CD4-positive, alpha-beta T cell treated with Interferon alpha-2 for 1 hour (primary cell): ENCODE measurements around the gene LUZP4.
"Not testable (repeated sequence)": the region's sequence is repeated elsewhere in the genome, so short reads cannot be mapped to it uniquely, and the experiment has no call there.

Experiments used
- DNase-seq, 2 donors: peaks; one replicate each; pipeline ENCODE4 v3.0.0-alpha.2; 2020 to 2022

The LUZP4 gene

DNA sequence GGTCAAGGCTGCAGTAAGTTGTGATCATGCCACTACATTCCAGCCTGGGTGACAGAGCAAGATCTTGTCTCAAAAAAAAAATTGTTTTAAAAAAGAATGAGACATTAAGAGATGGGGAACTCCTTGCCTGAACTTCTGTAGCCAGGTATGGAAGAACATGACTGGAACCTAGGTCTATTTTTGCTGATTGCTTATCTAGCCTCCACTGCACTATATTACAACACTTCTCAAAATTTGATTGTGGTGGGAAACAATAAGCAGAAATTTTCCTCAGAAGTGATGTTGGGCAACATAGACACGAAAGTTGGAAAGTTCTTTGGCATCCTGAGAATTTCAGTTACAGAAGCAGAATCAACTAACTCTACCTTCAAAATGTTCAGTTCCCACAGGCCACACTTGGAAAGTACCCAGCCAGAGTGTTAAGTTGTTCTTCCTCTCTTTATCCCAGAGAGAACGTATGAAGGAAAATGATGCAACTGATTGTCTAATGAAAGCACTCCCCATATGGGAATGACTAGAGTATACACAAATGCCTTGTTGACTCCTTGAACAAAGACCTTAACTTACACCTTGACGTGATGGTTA lies 50.0 kb downstream of the LUZP4 start:
- DNase-seq, result no peak

DNA sequence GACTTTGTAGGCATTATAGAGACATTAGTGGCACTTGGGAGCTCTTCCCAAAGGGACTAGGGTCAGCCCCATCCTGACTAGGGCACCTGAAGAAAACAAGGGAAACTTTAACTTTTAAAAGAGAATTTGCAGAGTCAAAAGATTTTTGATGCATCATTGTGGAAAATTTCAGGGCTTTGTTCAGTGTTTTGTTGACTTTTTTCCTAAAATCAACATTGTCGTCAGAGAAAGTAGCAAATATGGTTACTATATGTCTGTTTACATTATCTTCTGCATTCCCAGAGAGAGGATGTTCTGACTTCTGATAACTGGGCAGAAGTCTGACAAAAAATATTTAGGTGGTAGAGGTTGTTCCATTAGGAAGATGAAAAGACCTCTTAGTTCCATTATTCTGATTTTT lies 51.9 kb downstream of the LUZP4 start:
- no peak for DNase-seq

DNA sequence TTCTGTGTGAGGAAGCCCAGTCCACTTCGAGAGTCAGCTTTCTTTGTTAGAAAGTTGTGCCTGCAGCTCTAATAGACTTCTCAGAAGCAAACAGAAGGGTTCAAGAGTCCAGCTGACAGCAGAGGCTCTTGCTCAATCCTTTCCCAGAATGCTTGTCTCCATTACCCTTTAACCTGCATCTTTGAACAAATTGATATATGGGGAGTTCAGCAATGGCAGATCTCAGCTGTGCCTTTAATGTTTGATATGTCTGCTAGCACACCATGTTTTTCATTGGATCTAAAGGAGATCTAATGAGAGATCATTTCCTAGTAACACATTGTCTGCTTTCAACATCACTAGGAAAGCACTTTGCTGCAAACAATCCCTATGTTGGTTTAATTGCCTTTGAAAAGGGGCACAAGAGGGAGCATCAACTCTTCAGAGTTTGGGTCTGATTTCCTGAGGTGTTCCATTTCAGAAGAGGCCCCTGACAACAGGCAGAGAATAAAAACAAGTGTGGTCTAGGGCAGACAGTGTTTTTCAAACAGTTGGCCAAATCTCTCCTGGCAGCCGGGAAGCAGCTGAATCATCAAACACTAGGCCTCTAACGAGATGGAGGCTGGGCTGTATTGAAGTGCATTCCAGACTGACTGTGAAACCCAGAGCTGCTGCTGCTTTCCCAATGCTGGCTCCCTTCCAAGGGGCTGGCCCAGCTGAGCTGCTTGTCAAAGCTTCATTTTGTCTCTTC lies 55.5 kb downstream of the LUZP4 start:
- no peak for DNase-seq

DNA sequence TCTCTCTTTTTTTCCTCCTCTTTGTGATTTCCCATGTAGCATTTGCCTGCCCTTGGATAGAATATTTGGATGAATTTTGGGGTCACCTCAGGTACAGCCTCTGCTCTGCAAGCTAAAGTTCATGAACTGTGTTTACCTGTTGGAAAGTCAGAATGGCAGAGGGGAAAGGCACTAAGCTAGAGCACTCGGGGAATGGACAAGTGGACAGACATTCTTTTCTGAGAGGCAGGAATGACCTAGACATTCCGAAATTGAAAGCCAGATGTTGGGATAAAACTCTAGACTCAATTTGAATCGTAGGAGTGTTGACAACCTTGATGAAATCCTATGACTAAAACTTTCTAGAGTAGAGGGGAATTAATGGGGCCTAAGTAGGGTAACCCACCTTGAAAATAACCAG lies 56.1 kb downstream of the LUZP4 start:
- no peak for DNase-seq

DNA sequence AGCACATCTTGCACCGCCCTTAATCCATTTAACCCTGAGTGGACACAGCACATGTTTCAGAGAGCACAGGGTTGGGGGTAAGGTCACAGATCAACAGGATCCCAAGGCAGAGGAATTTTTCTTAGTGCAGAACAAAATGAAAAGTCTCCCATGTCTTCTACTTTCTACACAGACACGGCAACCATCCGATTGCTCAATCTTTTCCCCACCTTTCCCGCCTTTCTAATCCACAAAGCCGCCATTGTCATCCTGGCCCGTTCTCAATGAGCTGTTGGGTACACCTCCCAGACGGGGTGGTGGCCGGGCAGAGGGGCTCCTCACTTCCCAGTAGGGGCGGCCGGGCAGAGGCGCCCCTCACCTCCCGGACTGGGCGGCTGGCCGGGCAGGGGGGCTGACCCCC lies 57.2 kb downstream of the LUZP4 start:
- not testable (repeated sequence) for DNase-seq

DNA sequence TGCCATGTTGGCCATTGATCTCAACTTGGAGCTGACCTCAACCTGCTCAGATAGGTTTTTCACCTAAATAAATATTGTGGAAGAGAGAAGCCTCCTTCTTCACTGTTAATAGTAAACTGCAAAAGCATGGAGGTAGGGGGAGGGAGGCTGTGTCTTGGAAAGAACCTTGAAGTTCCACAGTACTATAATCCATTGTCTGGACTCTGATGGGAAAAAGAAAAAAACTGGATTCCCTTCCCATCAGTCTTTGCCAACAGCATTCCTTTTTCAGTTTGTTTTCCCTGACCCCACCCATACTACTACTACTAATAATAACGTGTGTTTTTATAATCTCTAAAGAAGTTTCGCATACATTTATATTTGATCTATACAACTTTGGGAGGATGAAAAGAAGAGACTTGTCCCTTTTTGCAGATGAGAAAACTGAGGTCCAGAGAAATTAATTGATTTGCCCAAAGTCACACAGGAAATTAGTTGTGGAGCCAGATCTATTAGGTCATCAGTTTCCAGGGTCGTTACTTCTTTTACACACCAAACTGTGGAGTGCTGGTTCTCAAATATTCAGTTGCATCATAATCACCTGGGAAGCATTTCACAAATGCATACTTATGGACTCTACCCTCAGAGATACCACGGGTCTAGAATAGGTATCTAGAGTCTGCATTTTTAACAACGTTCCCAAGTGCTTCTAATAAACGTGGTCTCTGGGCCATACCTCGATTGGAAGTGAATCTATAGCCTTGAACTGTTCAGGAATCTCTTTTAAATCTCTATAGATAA lies 59.1 kb downstream of the LUZP4 start:
- DNase-seq, result no peak

DNA sequence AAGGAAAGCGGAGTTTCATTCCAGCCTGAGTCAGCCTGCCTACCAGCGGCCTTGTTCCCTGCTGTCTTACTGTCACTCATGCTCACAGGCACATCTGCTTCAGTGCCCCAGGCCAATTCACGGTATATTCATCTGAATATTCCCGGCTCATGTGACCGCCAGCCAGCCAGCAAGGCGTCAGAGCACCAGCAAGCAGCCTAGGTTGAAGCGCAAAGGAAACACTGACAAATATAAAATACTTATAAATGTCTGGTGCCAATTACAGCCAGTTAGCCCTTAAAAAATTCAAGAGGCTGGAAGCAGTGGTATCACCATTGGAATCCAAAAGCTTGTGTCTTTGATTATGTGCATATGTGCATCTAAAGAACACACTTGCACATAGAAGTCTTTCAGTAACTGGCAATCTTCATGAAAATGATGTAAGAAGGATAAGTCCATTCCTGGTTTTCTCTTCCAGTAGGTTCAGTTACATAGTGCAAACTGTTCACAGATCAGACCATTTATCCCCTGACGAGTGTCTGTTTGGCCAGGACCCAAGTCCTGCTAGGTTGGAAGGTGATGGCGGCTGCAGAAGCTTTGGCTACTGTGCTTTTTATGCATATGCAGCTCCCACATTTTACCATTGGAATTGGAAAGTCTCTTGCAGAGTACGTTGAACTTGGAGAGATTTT lies 61.3 kb downstream of the LUZP4 start:
- no peak for DNase-seq

DNA sequence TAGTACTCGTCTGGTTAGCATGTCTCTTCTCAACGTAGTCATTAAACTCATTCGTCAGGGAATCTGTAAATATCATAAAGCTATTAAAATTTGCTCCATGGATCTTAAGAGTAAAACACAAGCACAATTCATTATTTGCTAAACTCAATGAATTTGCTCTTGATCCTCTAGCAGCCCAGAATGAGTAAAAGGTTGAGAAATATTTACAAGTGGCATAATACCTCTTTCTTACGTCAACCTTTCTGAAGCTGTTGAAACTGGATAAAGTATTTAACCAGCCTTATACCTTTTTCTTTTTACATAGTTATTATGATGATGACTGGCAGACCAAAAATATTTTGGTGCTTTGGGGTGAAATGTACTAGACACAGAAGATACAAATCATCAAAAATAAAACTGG lies 66.9 kb downstream of the LUZP4 start:
- DNase-seq, result no peak
